Ishikawa (cell line): ENCODE measurements around the gene CABP4.

ENCODE experiments used
- CEBPB ChIP-seq: IDR thresholded peaks from 2 replicates; pipeline ENCODE4 v1.6.1; 2012
- CREB1 ChIP-seq: IDR thresholded peaks from 2 replicates; pipeline ENCODE4 v1.6.1; 2012; ENCODE audit warnings: low read depth
- EGR1 ChIP-seq: IDR thresholded peaks from 2 replicates; pipeline ENCODE4 v1.6.1; 2012
- EP300 ChIP-seq: IDR thresholded peaks from 2 replicates; pipeline ENCODE4 v1.6.1; 2012; ENCODE audit warnings: borderline replicate concordance
- FOXM1 ChIP-seq: IDR thresholded peaks from 2 replicates; pipeline ENCODE4 v1.6.1; 2012; ENCODE audit warnings: low read depth, borderline replicate concordance
- MAX ChIP-seq: IDR thresholded peaks from 2 replicates; pipeline ENCODE4 v1.6.1; 2012
- NFIC ChIP-seq: IDR thresholded peaks from 2 replicates; pipeline ENCODE4 v1.6.1; 2012
- RAD21 ChIP-seq: IDR thresholded peaks from 2 replicates; pipeline ENCODE4 v1.6.1; 2012; ENCODE audit warnings: low read depth
- REST ChIP-seq: IDR thresholded peaks from 2 replicates; pipeline ENCODE4 v1.6.1; 2012; ENCODE audit warnings: low read depth, mild to moderate bottlenecking
- TAF1 ChIP-seq: IDR thresholded peaks from 2 replicates; pipeline ENCODE4 v1.6.1; 2012; ENCODE audit warnings: low read depth, mild to moderate bottlenecking
- TCF12 ChIP-seq: IDR thresholded peaks from 2 replicates; pipeline ENCODE4 v1.6.1; 2012; ENCODE audit warnings: low read depth
- TEAD4 ChIP-seq: IDR thresholded peaks from 2 replicates; pipeline ENCODE4 v1.6.1; 2012
- YY1 ChIP-seq: IDR thresholded peaks from 2 replicates; pipeline ENCODE4 v1.6.1; 2012; ENCODE audit warnings: low read depth
- ZBTB7A ChIP-seq: IDR thresholded peaks from 2 replicates; pipeline ENCODE4 v1.6.1; 2012; ENCODE audit warnings: low read depth
- TF ChIP-seq, protein P1 (sequence below): IDR thresholded peaks from 2 replicates; pipeline ENCODE4 v1.6.1; 2012

CABP4 gene

GRCh38 chr11:67439321-67440228 lies 15.6 kb upstream of the CABP4 start:
- TF ChIP-seq RAD21 (peak; percentile 19; the same call in 1 of the 2 replicates), REST (no peak), NFIC (peak; percentile 46; the same call in 1 of the 2 replicates)

DNA sequence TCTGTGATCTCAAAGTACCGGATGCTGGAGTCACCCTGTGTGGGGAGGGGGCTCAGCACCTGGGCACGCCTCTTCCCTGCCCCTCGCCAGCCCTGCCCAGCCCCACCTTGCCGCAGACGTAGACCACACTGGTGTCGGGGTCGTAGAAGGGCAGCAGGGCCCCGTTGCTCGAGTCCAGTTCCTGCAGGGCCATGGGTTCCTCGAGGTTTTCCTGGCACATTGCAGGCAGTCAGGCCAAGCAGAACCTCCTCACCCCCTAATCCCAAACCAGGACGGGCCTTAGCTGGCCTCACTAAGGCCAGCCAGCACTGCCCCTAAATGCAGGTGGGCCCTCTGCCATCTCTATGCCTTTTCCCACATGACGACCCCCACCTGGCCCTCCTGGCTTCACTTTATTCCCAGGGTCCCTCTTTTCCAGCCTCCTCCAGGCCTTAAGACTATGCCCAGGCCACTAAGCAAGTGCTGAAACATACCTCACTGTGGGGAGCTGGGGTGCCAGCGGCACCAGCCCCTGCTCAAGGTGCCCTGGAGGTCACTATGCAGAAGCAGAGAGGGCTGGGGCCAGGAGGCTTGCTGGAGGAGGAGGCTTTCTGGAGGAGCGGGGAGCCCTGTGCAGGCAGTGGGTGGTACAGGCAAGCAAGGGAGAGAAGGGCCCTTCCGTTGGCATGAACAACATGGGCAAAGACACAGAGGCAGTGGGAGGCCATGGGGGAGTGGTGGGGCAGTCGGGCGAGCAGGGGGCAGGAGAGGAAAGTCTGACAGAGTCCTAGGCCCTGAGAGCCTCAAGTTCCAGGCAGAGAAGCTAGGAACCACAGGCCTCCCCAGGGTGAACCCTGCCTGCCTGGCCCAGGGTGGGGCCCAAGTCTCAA lies 14.7 kb upstream of the CABP4 start:
- TF ChIP-seq RAD21 (no peak), ZBTB7A (no peak), CREB1 (no peak)
- TF ChIP-seq, protein P1, sequence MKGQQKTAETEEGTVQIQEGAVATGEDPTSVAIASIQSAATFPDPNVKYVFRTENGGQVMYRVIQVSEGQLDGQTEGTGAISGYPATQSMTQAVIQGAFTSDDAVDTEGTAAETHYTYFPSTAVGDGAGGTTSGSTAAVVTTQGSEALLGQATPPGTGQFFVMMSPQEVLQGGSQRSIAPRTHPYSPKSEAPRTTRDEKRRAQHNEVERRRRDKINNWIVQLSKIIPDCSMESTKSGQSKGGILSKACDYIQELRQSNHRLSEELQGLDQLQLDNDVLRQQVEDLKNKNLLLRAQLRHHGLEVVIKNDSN: no peak

GRCh38 chr11:67441098-67441563 lies 14.0 kb upstream of the CABP4 start:
- TF ChIP-seq EP300 (no peak), RAD21 (no peak), EGR1 (no peak), TEAD4 (no peak), NFIC (no peak), ZBTB7A (no peak), TCF12 (no peak), MAX (no peak), CEBPB (no peak), FOXM1 (no peak), YY1 (no peak)
- TF ChIP-seq, protein P1: no peak

DNA sequence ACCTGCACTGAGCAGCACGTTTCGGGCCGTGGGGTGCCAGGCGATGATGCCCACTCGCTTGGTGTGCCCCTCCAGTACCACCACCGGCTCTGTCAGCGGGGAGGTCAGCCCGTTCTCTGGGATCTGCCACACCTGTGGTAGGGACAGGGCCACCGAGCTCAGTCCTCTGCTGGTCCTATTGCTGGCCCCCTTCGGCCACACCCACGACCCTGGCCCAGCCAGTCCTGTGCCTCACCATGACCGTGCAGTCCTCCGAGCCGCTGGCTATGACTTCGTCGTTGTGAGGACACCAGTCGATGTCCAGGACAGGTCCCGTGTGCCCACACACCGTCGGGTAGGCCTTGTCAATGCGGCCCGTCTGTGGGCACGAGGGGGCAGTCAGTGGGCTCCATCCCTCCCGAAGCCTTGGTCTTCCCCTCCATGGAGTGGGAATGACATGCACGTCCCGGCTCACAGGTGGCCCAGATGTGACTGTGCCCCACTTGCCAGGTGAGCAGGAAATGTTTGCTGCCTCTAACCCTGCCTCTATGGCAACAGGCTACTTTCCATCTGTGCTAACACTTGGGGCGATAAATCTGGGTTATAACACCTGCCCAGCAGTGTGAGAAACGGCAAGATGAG lies 13.3 kb upstream of the CABP4 start:
- TF ChIP-seq EGR1 (no peak), TCF12 (no peak), FOXM1 (no peak), EP300 (no peak)

- TF ChIP-seq TAF1 (peak; percentile 7; the same call in 1 of the 2 replicates), YY1 (no peak)
Observed at GRCh38 chr11:67442504-67443404, 12.4 kb upstream of the CABP4 start.

DNA sequence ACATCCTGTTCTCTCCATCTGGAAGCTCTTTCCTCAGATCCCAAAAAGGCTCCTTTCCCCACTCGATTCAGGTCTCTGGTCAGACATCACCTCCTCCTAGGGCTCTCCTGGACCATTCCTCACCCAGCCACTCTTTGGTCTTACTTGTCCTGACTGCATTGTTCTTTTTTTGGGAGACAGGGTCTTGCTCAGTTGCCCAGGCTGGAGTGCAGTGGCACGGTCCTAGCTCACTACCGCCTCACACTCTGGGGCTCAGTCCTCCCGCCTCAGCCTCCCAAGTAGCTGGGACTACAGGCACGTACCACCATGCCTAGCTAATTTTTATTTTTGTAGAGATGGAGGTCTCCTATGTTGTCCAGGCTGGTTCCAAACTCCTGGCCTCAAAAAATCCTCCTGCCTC lies 9.6 kb upstream of the CABP4 start:
- TF ChIP-seq FOXM1: no peak
- TF ChIP-seq RAD21: no peak
- TF ChIP-seq EGR1: no peak
- TF ChIP-seq TEAD4: no peak
- no peak for TF ChIP-seq REST
